Activated T-helper 1 cell treated with anti-CD3 and anti-CD28 coated beads, Interleukin-2, amount 50 U/mL, for 16 hours (primary cell): ENCODE data around the gene SPATS2.
"Not testable (repeated sequence)": the region's sequence is repeated elsewhere in the genome, so short reads cannot be mapped to it uniquely, and the experiment has no call there.

Source experiments
- DNase-seq, 2 donors: peaks; one replicate each; pipeline ENCODE4 v3.0.0-alpha.2; 2020; ENCODE audit warnings: low read depth in 1 of 2, low spot score in 1 of 2

SPATS2 gene

DNA sequence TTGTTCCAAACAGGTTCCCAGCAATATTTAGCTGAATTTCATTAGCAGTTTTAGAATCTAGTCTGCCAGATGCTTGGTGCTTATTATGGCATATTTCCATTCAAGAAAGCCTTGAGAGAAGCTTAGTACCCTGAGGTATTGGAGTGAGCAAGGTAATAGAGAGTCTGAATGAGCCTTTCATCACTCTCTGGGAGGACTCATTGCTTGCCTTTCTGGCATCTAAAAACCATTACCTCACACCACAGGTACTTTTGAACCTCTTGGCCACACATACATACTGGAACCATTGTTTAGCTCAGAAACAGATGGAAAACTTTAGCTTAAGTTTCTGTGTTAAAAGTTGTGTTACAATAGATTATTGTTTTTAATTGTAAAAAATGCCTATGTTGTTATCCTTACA lies 144.1 kb downstream of the SPATS2 start:
- no peak for DNase-seq

DNA sequence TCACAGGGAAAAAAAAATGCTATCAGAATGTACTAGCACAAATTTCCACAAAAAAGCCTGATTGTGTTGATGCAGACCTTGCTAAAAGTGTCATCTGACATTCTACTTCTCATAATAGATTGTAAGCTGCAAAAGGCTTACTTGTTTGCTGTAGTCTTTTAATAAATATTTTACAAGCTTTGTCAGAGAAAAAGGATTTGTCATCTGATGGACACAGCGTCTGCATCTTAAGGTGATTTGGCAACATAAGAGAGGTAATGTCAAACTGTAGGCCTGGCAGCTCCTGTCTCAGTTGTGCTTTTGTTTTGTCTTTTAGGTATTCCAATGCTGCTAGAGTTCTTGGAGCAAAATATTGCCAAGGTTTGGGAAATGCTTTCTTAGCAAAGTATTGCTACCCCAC lies 145.3 kb downstream of the SPATS2 start:
- no peak for DNase-seq

DNA sequence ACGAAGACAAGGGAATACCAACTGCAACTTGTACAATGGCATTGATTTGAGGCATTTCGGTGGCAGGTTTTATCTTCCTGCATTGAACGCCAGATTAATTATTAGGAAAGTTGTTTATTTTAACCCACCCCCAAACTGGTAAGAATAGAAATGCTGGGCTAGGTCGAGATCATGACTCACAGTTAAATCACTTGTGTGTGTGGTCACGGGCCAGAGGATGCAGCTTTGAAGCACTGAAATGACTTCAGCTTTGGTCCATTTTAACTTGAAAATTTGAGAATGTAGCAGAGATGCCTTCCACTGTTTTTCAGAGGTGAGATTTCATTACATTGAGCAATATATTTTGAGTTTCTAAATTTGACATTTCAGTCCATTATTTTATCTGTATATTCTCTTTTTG lies 148.0 kb downstream of the SPATS2 start:
- DNase-seq = no peak

DNA sequence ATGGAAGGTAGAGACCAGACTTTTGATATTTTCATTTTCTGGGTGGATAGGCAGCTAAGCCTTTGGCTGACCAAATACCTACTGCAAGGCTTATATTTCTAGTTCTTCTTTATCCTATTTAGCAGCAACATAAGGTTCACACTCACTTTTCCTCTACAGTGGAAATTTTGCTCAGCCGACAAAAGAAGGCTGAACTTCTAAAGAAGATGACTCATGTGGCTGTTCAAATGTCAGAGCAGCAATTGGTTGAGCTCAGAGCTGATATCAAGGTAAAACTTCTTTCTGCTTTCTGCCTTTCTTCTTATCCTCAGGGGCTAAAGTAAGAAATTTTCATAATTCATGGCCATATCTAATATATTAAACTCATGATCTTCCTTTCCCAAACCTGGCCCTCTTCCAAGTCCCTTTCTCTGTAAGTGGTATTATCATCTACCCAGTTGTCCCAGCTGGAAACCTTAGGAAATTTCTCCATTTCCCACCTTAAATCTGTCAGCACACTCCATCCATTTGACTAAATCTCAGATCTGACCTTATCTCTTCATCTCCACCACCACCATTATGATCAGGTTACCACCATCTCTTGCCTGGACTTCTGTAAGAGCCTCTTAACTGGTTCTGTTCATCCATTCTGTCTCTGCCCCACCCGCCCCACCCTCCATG lies 151.8 kb downstream of the SPATS2 start:
- DNase-seq = no peak

DNA sequence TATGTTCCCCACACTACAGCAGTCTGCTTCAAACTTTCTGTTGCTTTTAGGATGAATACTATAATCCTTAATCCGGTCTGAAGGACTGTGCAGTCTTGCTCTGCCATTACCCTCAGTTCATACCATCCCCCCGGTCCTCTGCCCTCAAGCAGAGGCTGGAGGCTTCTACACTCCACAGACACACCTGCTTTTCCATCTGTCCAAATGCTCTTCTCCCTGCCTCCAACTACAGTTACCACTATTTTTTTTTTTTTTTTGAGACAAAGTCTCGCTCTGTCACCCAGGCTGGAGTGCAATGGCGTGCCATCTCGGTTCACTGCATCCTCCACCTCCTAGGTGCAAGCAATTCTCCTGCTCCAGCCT lies 152.3 kb downstream of the SPATS2 start:
- DNase-seq = no peak

DNA sequence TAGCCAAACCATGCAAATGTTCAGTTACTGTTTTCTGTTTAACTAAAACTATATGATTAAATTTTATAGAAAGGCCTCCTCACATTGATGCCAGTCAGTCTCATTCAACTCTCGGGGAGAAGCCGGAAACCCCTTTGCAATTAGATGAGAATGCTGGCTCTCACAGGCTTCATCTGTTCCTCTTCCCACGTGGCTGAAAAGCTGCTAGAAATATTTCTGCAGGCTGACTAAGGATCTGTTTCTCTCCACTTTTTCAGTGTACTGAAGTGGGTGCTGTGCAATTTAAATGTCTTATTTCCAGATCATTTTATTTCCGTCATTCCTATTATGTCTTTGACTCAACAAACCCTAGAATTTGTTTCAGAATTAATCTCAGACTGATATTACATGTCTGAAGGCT lies 154.1 kb downstream of the SPATS2 start:
- DNase-seq = no peak

DNA sequence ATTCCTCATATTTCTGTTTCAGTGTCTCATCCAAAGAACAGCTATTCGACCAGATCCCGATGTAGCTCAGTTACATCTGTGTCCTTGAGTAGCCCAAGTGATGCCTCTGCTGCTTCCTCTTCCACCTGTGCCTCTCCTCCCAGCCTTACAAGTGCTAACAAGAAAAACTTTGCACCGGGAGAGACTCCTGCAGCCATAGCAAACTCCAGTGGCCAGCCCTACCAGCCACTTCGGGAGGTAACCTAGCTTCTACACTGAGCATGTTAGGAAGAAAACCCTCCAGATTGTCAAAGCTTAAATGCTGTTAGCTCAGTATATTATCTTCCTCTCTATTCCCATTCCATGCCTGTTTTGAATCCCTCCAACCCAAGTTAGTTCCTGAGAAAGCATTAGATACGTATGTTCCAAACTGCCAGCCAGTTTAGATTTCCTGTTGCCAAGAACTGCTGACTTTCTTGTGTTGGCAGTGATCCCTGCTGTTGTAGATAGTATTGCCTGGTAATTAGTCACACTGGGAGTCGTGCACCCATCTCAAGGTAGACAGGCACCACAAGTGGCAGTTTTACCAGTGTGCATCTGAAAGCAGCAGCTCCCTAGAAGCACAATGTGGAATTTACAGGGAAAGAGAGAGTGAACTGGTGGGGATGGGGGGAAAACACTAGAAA lies 157.5 kb downstream of the SPATS2 start:
- DNase-seq = no peak

DNA sequence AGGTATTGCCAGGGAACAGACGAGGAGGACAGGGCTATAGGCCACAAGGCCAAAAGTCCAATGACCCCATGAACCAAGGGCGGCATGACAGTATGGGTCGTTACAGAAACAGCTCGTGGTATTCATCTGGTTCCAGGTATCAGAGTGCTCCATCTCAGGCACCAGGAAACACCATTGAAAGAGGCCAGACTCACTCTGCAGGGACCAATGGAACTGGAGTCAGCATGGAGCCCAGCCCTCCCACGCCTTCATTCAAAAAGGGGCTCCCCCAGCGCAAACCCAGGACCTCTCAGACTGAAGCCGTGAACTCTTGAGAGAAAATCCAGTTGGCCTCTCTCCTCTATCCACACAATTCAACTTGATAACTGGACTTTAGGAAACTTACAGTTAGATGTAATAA lies 158.7 kb downstream of the SPATS2 start:
- no peak for DNase-seq

DNA sequence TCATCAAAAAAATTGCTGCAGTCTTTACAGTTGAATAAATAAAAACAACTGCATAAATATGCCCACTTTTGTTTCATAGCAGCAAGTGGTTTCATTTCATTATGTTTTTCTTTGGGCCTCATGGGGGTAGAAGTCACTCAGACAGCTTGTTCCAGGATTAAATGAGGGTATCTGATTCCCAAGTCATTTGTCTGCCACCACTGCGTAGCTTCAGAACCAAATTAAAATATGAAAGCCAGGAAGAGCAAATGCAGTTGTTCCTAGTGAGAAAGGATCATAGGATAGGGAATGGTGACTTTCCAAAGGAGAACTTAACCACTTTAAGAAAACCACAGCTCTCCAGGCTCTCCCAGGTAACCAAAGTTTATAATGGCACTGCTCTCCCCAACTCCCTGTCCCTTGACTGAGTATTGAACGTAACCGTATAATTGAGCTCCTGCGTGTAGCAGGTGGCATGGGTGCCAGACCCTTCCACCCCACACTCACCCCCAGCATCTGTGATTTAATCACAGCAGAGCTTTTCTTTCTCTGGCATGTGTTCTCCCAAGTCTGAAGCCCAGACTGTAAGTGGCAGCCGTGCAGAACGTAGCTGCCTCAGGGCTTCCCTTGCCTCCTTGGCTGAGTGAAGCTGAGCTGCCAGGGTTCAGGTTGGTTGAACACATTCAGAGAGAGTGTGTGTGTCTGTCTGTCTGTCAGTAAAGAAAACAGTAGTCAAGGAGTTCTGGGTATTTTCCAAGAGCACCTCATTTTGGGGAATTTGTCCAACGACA lies 160.3 kb downstream of the SPATS2 start:
- DNase-seq = no peak

DNA sequence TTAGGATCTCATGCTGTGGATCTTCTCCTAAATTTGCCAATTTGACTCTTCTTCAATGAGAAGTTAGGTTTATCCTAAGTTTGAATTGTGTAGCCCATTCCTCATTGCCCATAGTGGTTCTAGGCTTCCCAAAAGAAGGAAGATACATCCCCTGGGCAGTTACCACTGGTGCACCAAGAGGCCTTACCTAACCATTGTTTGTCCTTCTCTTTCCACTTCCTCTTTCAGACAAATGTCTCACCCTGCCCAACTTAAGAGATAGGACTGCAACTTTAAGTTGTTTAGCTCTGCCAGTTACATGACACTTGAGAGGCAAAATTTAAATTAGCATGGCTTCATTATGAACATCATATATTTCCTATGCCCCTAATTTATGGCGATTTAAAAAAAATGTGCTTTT lies 162.2 kb downstream of the SPATS2 start:
- no peak for DNase-seq

DNA sequence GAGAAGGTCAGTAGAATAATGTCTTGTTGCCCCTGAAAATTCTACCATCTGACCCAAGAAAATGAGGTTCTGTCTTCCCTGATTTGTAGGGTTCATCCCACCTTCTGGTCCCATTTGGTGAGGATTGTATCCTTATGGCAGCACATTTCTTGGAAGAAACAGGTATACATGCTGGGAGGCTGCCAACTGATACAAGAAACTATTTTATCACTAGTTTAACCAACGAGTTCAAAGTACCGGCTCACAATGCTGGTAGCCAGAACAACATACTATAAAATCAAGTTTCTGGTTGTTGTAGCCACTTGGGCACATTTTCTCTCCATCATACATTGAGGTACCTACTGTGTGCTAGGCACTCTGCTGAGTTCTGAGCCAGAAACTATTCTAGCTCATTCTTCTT lies 164.5 kb downstream of the SPATS2 start:
- DNase-seq = no peak

DNA sequence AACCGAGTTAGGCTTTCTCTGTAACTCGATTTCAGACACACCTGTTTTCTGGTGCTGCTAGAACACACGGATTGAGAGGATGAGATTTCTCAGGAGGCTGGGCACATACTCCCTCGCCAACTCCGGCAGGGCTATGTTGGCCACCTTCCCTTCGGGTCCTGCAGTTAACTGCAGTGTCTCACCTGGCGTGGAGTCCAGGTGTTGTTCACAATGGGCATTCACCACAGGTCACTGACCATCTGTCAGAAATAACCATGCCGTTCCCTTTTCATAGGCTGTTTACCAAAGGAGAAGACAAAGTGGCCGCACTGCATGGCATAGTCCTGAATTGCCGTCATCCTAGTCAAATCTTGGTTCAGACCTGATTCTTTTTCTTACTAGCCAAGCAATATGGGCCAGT lies 166.1 kb downstream of the SPATS2 start:
- no peak for DNase-seq

DNA sequence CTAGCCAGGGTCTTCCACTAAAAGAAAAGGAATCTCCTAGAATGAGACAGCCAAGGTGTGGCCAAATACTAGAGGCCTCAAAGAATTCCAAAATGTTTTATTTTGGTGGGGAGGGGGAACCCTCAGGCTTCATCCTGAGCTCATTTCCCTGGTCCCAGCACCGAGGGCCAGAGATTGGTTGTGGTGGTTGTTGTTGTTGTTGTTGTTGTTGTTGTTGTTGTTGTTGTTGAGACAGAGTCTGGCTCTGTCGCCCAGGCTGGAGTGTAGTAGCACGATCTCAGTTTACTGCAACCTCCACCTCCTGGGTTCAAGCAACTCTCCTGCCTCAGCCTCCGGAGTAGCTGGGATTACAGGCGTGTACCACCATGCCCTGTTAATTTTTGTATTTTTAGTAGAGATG lies 166.9 kb downstream of the SPATS2 start:
- DNase-seq = not testable (repeated sequence)

DNA sequence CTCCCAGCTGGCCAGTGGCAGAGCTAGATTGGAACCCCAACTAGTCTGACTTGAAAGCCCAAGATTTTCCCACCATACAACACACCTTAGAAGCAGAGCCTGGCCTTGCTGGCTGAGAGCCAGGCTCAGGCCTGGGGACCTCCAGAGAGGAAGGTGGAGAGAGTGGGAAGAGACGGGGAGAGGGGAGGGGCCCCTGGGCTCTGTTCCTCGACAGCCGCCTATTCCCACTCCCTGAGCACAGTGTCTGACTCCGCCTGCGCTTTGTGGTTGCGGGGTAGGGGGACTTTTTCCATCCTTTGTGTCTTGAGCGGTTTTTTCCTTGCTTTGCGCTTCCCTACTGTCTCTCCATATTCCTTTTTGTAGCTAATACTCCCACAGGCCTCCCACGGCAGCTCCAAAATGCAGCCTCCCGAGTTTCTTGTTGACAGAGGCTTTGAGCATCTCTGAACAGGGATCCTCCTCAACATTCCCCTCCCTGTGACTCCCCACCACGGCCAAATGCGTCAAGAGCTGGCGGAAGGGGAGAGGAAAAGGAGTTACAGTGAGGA lies 167.5 kb downstream of the SPATS2 start:
- no peak for DNase-seq

DNA sequence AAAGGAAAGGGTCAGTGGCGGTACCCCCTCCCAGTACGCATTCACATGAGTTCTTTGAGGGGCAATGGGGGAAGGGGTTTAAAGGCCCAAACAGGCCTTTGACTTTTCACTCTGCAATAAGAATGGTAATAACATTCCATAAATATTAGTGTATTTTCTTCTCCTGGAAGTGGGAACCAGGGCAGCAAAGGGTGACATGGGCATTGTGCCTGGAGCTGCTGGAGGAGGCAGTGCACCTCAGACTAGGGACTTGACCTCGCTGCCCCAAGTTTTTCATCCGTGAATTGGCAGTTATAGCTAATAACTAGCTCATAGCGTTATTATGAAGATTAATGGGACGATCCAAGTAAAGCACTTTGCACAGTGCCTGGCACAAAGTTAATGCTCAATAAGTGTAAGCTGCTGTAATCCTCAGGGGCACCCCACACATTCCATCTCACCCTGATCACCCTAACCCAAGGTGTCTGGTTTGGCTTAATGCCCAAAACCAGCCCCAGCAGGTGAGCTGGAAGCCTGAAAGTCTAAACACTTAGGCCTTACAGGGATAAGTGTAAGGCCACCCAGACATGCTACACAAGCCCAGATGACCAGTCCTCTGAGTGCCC lies 168.8 kb downstream of the SPATS2 start:
- DNase-seq = no peak

DNA sequence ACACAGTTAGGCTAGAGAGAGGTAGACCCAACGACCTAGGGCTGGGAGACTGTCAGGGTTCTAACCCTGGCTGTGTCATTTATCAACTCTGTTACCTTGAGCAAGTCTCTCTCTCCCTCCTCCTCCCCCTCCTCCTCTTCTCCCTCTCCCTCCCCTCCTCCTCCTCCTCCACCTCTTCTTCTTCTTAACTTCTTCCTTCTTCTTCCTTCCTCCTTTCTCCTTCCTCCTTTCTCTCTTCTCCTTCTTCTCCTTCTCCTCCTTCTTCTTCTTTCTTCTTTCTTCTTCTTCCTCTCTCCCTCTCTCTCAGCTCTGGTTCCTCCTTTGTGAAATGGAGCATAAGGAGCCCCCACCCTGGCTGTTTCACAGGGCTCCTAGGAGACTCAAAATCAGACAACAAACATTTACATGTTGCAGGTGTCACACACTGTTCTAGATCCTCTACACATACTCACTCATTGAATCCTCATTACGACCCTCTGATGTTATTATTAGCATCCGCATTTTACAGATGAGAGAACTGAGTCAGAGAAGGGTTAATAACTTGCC lies 169.3 kb downstream of the SPATS2 start:
- DNase-seq = no peak

DNA sequence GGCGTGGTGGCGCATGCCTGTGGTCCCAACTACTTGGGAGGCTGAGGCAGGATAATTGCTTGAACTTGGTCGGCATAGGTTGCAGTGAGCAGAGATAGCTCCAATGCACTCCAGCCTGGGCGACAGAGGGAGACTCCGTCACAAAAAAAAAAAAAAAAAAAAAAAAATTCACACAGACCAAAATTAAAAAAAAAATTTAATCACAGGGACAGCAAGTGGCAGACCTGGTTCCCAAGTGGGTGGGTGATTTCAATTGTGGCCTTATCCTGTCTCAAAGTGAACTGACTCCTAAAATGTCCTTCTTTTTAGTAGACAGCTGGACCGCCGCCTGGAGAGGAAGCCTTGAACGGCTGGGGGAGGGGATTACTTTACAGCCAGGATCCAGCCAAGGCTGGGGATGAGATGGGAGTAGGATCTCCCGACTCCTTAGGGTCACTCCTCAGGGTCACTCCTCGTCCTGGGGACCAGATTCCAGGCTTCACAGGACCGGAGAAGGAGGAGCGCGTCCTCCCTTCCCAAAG lies 170.0 kb downstream of the SPATS2 start:
- no peak for DNase-seq

DNA sequence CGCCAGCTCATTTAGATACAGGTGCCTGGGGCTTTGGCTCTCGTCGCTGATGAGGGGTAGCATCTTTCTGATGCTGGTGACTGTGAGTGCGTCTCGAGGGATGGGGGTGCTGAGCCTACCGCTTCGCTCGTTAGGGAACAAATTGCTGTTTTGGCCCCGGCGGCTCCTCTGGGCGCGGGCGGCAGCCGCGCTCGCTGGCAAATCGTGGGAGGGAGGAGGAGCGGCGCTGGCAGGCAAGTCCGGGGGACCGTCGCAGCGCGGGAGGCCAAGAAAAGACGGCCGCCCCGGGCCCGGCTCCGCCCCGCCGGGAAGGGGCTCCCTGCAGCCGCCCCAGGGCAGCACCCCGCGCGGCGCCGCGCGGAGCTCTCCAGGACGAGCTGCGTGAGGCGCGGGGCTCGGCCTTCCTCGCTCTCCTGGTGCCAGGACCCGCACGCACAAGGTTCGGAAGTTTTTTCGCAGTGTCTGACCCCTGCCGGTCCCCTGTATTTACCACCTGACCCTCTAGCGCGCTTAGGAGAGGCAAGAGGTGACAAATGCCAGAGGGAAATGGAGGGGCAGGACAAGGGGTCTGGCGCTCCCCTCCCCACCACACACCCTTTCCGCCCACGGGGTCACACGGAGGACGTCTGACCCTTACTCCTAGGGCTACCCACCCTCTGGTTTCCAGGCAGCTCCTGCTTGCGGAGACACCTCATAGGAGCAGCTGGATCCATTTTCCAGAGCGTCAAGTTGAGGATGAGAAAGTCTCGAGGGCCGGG lies 170.7 kb downstream of the SPATS2 start:
- DNase-seq = no peak

DNA sequence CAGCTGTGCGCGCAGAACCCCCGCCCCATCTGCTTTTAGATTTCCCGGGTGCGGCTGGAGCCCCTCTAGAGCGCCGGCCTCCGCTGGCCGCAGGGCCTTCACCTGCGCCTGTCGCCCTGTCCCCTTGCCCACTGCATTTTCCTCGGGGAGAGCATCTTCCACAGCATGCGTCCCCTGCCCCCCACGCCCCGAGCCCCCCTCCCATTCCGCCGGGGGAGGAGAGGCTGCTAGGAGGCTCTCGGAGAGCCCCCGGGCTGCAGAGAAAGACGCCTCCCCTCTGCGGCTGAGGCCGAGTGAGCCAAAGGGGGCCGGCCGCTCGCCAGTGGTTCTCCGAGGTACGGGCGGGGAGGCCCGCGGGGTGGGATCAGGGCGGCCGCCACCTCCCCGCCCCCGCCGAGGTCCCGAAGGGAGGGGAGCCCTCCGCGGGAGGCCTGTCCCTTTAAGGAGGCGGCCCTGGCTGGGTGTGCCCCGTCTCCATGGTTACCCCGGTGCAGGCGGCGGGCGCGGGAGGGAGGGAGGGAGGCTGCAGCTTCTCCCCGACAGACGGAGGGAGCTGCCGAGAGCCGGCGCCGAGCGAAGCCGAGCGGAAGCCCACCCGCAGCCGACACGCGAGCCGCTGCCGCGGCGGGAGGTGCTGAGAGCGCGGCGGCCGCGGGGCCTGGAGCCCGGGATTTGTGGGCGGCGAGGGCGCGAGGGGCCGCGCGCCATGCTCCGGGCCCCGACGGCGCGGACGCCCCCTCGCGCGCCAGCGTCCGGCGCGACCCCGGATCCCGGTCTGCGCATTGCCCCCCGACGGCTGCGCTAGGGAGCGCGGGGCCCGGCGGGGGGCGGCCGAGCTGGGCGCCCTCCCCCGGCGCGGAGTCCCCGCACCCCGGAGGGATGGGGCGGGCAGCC lies 171.5 kb downstream of the SPATS2 start, which contains the start of gene KCNH3:
TSS of gene KCNH3 (plus strand) at position 521 of the 894 bp plus-strand sequence. CDS start 387 bp downstream, outside the sequence.
- peak; percentile 76 to 79 for DNase-seq
